ENCODE results near the gene MAGEB17. TPM values are rescaled to one million over a fixed set of nuclear protein-coding genes. Genes with fewer than 3 reads are reported as not detected.
"Not testable (repeated sequence)": the region's sequence is repeated elsewhere in the genome, so short reads cannot be mapped to it uniquely, and the experiment has no call there.

MAGEB17 gene
- total RNA-seq, 2 experiments from 2014 or later: not detected

DNA sequence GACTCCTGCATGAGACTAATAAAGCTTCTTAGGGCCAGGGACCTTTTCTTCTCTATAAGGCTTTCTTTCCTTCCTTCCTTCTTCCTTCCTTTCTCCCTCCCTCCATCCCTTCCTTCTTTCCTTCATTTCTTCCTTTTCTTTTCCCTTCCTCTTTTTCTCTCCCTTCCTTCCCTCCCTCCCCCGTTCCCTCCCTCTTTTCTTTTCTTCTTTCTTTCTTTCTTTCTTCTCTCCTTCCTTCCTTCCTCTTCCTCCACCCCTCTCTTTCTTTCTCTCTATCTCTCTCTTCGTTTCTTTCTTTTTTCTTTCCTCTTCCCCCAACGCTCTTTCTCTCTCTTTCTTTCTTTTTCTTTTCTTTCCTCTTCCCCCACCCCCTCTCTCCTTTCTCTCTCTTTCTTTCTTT lies 2.5 kb upstream of the MAGEB17 start:
- no peak for DNase-seq
- CTCF ChIA-PET: no interaction called here
- Mint-ChIP-seq H3K36me3 (ENCODE audit: low read depth) (no peaks in the 10 kb centered on the region), H3K27me3 (no peaks in the 10 kb centered on the region), H3K4me1 (no peaks in the 10 kb centered on the region), H3K4me3 (no peak overlapping the region), H3K27ac (no peak overlapping the region), H3K9me3 (no peaks in the 10 kb centered on the region)
- POLR2A ChIA-PET: no interaction called here

DNA sequence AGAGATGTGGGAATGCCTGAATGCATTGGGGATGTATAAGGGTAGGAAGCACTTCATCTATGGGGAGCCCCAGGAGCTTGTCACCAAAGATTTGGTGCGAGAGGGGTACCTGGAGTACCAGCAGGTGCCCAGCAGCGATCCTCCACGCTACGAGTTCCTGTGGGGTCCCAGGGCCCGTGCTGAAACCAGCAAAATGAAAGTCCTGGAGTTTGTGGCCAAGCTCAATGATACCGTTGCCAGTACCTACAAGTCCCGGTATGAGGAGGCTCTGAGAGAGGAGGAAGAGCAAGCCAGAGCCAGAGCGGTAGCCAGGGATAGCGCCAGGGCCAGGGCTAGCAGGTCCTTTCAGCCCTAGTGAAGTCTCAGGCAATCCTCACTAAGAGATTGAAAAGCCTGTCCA lies 3.8 kb downstream of the MAGEB17 start:
- CTCF ChIA-PET: no interaction called here
- Mint-ChIP-seq H3K4me1 (no peaks in the 10 kb centered on the region), H3K9me3 (no peaks in the 10 kb centered on the region), H3K36me3 (ENCODE audit: low read depth) (no peaks in the 10 kb centered on the region), H3K27me3 (peaks cover 2% of the 10 kb centered on the region), H3K4me3 (no peak overlapping the region), H3K27ac (no peak overlapping the region)
- POLR2A ChIA-PET: no interaction called here
- DNase-seq: no peak

DNA sequence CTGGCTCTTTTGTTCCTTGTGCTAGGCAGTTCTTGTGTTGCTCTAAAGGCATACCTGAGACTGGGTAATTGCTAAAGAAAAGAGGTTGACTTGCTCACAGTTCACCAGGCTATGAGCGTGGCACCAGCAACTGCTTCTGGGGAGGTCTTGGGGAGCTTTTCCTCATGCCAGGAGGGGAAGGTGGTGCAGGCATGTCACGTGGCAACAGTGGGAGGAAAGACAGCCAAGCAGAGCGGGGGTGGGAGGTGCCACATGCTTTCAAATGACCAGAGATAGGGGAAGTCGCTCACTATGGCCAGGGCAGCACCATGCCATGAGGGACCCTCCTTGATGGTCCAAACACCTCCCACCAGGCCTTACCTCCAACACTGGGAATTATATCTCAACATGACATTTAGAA lies 4.7 kb downstream of the MAGEB17 start:
- POLR2A ChIA-PET: no interaction called here
- Mint-ChIP-seq H3K4me1 (no peaks in the 10 kb centered on the region), H3K27ac (no peak overlapping the region), H3K9me3 (no peaks in the 10 kb centered on the region), H3K36me3 (ENCODE audit: low read depth) (no peaks in the 10 kb centered on the region), H3K27me3 (peaks cover 2% of the 10 kb centered on the region), H3K4me3 (no peak overlapping the region)
- CTCF ChIA-PET: no interaction called here
- no peak for DNase-seq

DNA sequence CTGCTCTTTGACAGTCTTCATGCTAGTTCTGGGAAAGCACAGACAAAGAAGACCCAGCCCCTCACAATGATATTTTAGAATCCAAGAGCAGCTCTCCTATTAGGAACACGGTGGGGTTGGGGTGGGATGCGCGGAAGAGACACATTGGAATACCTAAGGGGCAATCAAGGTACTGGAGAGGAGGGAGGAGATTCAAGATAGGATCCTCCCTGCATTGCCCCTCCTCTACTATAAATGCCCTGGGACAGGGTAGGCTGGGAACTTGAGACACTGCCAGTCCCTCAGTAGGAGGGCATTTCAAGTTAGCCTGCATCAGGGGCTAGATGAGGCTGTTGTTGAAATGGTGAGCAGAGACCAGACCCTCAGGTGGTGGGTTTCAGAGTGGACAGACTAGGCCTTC lies 5.1 kb downstream of the MAGEB17 start:
- H3K27me3 Mint-ChIP-seq: peaks cover 2% of the 10 kb centered on the region
- DNase-seq: no peak
- ChIA-PET CTCF (no interaction called here), POLR2A (no interaction called here)
- H3K4me3 Mint-ChIP-seq: no peak overlapping the region
- H3K4me1 Mint-ChIP-seq: no peaks in the 10 kb centered on the region
- no peaks in the 10 kb centered on the region for H3K9me3 Mint-ChIP-seq
- H3K36me3 Mint-ChIP-seq (ENCODE audit: low read depth): no peaks in the 10 kb centered on the region
- H3K27ac Mint-ChIP-seq: no peak overlapping the region

DNA sequence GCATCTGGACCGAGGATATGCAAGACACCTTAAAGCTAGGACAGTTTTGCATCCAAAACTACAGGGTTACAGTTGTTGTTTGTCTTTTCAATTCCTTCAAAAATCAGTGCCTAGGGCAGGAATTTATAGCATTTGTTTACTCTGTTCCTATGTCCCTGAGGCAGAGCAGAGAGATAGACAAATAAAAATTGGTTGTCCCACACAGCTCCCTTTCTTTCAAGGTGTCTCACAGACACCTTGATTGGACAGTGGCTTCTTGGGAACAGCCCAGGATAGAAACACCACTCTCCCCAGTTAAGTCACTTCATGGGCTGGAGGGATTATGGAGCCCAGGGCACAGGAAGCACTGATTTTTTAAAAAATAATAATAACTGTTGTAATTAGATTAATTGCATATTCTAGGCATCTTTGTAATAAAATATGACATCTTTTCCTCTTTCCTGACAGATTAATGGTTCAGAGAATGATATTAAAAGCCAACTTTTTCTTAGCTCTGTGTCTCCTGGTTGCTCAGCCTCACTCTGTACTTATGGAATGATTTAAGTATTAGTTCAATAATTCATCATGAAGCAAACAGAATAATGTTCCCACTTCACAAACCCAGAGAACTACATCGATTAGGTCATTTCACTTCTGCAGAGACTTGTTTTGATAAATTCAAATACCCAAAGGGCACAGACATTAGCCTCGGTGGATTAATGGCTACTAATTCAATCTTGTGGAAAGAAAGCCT lies 8.2 kb downstream of the MAGEB17 start:
- ChIA-PET POLR2A (no interaction called here), CTCF (no interaction called here)
- DNase-seq: no peak
- no peak overlapping the region for H3K4me3 Mint-ChIP-seq
- no peaks in the 10 kb centered on the region for H3K36me3 Mint-ChIP-seq (ENCODE audit: low read depth)
- no peaks in the 10 kb centered on the region for H3K4me1 Mint-ChIP-seq
- H3K27ac Mint-ChIP-seq: no peak overlapping the region
- H3K9me3 Mint-ChIP-seq: no peaks in the 10 kb centered on the region
- H3K27me3 Mint-ChIP-seq: peaks cover 2% of the 10 kb centered on the region

DNA sequence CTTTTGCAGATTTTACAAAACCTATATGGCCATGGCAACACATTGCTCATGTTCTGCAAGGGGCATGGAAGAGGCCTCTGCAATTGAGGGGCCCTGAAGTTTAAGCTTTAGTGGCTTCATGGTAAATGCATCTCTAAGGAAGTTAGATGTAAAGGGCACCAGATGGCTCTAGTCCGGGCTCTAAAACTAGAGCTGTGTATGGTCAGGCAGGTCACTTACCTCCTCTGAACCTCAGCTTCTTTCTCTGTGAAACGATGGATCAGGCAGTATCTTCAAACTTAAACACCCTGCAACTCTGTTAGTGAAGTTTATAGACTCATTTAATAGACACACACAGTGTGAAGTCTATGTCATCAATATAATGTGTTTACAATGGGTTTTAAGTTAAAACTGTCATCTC lies 10.0 kb downstream of the MAGEB17 start:
- H3K4me3 Mint-ChIP-seq: no peak overlapping the region
- H3K27ac Mint-ChIP-seq: no peak overlapping the region
- no peak for DNase-seq
- no peaks in the 10 kb centered on the region for H3K4me1 Mint-ChIP-seq
- H3K27me3 Mint-ChIP-seq: peaks cover 2% of the 10 kb centered on the region
- no peaks in the 10 kb centered on the region for H3K36me3 Mint-ChIP-seq (ENCODE audit: low read depth)
- ChIA-PET CTCF (no interaction called here), POLR2A (no interaction called here)
- no peaks in the 10 kb centered on the region for H3K9me3 Mint-ChIP-seq

DNA sequence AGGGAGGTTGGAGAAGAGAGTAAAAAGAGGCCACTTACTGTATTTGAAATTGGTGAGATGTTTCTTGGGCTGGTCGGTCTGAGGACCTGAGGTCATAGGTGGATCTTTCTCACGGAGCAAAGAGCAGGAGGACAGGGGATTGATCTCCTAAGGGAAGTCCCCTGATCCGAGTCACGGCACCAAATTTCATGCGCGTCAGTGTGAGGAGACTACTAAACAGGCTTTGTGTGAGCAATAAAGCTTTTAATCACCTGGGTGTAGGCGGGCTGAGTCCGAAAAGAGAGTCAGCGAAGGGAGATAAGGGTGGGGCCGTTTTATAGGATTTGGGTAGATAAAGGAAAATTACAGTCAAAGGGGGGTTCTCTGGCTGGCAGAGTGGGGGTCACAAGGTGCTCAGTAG lies 16.6 kb downstream of the MAGEB17 start:
- CTCF ChIA-PET; H3K27me3 Mint-ChIP-seq; DNase-seq; H3K9me3 Mint-ChIP-seq; H3K4me3 Mint-ChIP-seq; POLR2A ChIA-PET; H3K27ac Mint-ChIP-seq; H3K4me1 Mint-ChIP-seq; H3K36me3 Mint-ChIP-seq (ENCODE audit: low read depth): not testable (repeated sequence)

DNA sequence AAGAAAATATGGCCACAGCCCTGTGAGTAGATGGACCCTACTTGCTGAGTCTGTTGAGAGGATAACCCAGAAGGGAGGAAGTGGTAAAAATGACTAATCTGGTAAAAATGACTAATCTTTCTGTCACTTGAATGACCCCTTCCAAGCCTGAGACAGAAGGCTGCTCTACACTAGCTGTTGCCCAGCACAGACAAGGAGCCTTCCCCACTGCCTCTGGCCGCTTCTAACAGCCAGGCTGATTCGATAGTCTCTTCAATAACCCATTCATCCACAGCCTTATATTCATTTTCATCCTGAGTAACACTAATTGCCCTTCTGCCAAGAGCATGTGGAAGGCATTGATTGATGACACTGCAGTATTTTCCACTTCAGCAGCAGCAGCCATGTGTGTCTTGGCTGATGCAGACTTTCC lies 18.4 kb downstream of the MAGEB17 start:
- Mint-ChIP-seq H3K9me3 (no peaks in the 10 kb centered on the region), H3K4me3 (no peak overlapping the region), H3K27me3 (no peaks in the 10 kb centered on the region), H3K36me3 (ENCODE audit: low read depth) (no peaks in the 10 kb centered on the region), H3K4me1 (peaks cover 2% of the 10 kb centered on the region), H3K27ac (no peak overlapping the region)
- no peak for DNase-seq
- ChIA-PET CTCF (interaction anchor here (0.8 to 1.2 kb wide), 2 partner anchors 11 to 322 kb away, joined by 3 to 4 read pairs; no protein-coding TSS in a partner anchor), POLR2A (no interaction called here)

DNA sequence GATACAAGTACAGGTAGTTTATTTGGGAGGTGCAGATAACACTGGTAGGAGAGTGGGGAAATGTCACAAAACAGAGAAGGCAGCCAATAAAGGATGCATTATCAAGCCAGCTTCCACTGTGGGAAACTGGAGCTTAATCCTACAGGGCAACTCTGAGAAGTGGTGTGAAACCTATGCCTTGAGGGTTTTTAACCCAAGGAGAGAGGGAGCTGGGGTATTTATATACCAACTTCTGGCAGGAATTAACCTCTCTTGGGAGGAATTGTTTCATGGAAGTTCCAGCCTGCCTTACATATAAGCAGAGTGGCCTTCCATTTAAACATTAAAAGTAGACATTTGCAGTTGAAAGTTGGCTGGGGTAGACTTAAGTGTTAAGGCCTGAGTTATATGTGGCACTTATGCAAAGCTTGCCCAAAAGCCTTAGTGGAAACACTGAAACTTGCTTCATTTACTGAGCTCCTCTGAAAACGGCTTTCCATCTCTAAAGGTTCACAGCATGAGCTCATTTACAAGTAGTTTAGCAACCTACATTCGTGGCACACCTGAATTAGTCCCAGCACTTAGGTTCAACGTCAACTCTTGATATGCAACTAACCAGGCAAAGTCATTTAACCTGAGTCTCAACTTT lies 19.2 kb downstream of the MAGEB17 start:
- H3K27me3 Mint-ChIP-seq: no peaks in the 10 kb centered on the region
- no peaks in the 10 kb centered on the region for H3K36me3 Mint-ChIP-seq (ENCODE audit: low read depth)
- H3K4me1 Mint-ChIP-seq: peaks cover 2% of the 10 kb centered on the region
- DNase-seq: no peak
- CTCF ChIA-PET: interaction anchor here (0.8 kb wide), 1 partner anchor 10 kb away, joined by 4 read pairs; no protein-coding TSS in a partner anchor
- POLR2A ChIA-PET: no interaction called here
- no peaks in the 10 kb centered on the region for H3K9me3 Mint-ChIP-seq
- no peak overlapping the region for H3K27ac Mint-ChIP-seq
- H3K4me3 Mint-ChIP-seq: no peak overlapping the region

DNA sequence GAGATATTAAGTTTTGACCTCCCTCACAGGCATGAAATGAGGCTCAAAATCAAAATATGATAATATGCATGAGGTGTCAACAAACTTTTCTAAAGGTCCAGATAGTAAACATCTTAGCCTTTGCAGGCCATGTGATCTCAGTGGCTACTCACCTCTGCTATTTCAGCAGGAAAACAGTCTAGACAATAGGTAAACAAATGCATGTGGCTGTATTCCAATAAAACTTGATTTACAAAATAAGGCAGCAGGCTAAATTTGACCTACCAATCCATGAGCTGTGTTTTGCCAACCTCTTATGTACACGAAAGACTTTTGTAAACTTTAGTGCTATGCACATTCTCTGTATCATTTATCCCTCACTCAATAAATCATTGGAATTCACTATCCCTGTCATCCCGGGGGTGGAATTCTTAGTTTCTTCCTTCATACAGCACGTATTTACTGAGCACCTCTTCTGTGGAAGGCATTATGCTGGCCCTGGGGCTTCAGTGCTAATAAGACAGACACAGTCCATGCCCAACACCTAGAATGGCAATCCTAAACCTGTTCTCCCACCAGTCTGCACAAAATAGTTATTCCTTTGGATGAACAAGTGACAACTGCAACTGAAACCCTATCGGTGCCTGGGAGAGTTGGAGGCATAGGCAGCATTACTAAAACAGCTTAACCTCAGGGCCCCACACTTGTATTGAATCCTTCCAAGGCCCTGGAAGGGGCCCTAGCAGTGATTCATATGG lies 19.9 kb downstream of the MAGEB17 start:
- no peaks in the 10 kb centered on the region for H3K36me3 Mint-ChIP-seq (ENCODE audit: low read depth)
- ChIA-PET POLR2A (no interaction called here), CTCF (no interaction called here)
- H3K4me3 Mint-ChIP-seq: no peak overlapping the region
- no peaks in the 10 kb centered on the region for H3K9me3 Mint-ChIP-seq
- H3K27me3 Mint-ChIP-seq: no peaks in the 10 kb centered on the region
- H3K4me1 Mint-ChIP-seq: peaks cover 2% of the 10 kb centered on the region
- no peak overlapping the region for H3K27ac Mint-ChIP-seq
- no peak for DNase-seq

DNA sequence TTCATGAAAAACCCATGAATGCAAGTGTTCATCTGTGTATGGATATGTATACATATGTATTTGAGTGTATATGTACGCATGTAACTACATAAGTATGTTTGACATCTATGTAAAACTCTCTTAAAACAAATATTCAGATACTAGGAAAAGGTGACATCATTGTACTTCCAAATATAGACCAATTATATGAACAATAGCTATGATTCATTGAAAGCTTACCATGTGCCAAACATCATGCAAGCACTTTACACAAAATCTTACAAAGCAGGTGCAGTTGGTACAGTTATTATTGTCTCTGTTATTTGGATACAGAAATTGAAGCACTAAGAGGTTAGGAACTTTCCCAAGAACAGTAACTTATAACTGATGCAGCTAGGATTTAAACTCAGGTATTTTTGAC lies 21.4 kb downstream of the MAGEB17 start:
- Mint-ChIP-seq H3K4me1 (peaks cover 2% of the 10 kb centered on the region), H3K9me3 (no peaks in the 10 kb centered on the region), H3K4me3 (no peak overlapping the region), H3K36me3 (ENCODE audit: low read depth) (no peaks in the 10 kb centered on the region), H3K27ac (no peak overlapping the region), H3K27me3 (no peaks in the 10 kb centered on the region)
- ChIA-PET CTCF (no interaction called here), POLR2A (no interaction called here)
- DNase-seq: no peak

DNA sequence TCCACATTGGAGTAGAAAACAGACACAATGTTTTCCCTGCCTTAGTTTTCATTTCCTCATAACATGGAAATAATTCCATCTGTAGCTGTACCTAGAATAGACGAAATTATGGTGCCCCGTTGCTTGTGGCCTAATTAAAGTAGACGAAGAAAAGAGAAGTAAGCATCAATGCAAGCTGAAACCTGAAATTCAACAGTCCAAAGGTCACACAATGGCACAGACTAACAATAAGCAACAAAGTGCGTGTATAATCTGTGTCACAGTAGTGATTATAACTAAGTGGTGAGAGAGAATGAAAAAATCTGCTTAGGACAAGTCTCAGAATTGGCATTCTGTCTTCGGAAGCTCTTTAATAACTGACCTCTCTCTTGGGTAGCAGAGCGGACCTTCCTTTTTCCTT lies 24.3 kb downstream of the MAGEB17 start:
- H3K36me3 Mint-ChIP-seq (ENCODE audit: low read depth): no peaks in the 10 kb centered on the region
- H3K4me1 Mint-ChIP-seq: no peaks in the 10 kb centered on the region
- ChIA-PET CTCF (no interaction called here), POLR2A (no interaction called here)
- no peaks in the 10 kb centered on the region for H3K9me3 Mint-ChIP-seq
- H3K27me3 Mint-ChIP-seq: no peaks in the 10 kb centered on the region
- H3K27ac Mint-ChIP-seq: no peak overlapping the region
- no peak for DNase-seq
- no peak overlapping the region for H3K4me3 Mint-ChIP-seq

DNA sequence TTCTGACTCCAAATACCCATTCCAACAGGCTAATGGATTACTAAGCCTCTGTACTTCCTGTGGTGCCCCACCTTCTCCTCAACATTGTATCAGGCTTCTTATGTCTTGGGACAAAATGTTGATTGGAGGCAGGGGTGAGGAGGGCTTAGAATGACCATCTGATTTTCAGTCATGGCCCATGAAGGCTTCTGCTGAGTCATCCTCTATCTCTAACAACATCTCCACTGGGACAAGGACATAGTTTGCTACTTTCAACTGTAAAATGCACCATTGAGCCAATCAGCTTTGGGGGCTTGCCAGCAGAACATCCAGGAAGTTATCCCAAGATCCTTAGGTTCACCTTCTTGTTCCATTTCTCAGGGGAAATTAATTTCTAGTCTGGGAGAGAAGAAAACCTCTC lies 29.5 kb downstream of the MAGEB17 start:
- CTCF ChIA-PET: interaction anchor here (0.7 kb wide), 1 partner anchor 11 kb away, joined by 4 read pairs; no protein-coding TSS in a partner anchor
- Mint-ChIP-seq H3K27ac (no peak overlapping the region), H3K4me3 (no peak overlapping the region), H3K36me3 (ENCODE audit: low read depth) (no peaks in the 10 kb centered on the region), H3K27me3 (peaks cover 11% of the 10 kb centered on the region), H3K9me3 (no peaks in the 10 kb centered on the region), H3K4me1 (no peaks in the 10 kb centered on the region)
- POLR2A ChIA-PET: no interaction called here
- no peak for DNase-seq

Measured in activated CD4-positive, alpha-beta T cell treated with anti-CD3 and anti-CD28 coated beads, Interleukin-2, amount 10 ng/mL, durations not matched to agents 7 days and 5 days (primary cell).